GM23248 (cell line): ENCODE measurements around the gene ANKRD13D. TPM values are rescaled to one million over a fixed set of nuclear protein-coding genes. Genes with fewer than 3 reads are reported as not detected.

Experiments used
- DNase-seq: peaks from one replicate; pipeline ENCODE4 v3.0.0-alpha.2; 2015
- H2AFZ ChIP-seq: fragments of 200-600 bp; sonication (generic); 2 replicates; pipeline ENCODE4 v1.6.1; 2016; ENCODE audit warnings: antibody characterized with exemption
- H3F3A ChIP-seq: fragments of 200-600 bp; sonication (generic); 2 replicates; pipeline ENCODE4 v1.6.1; 2016; ENCODE audit warnings: mild to moderate bottlenecking, antibody characterized with exemption, mixed run types; ENCODE audit not compliant: insufficient read depth
- H3K27ac ChIP-seq: fragments of 200-600 bp; sonication (generic); 2 replicates; pipeline ENCODE4 v1.5.1; 2016; ENCODE audit warnings: mild to moderate bottlenecking
- H3K27me3 ChIP-seq: fragments of 200-600 bp; sonication (generic); replicated peaks from 2 replicates; pipeline ENCODE4 v1.6.1; 2016; ENCODE audit warnings: mild to moderate bottlenecking; ENCODE audit not compliant: insufficient read depth
- H3K36me3 ChIP-seq: fragments of 200-600 bp; sonication (generic); 2 replicates; pipeline ENCODE4 v1.6.1; 2016; ENCODE audit warnings: low read depth, mild to moderate bottlenecking
- H3K4me1 ChIP-seq: fragments of 200-600 bp; sonication (generic); 2 replicates; pipeline ENCODE4 v1.6.1; 2016; ENCODE audit warnings: mild to moderate bottlenecking; ENCODE audit not compliant: insufficient read depth
- H3K4me2 ChIP-seq: fragments of 200-600 bp; sonication (generic); one replicate; pipeline ENCODE4 v1.6.1; 2016; ENCODE audit warnings: mild to moderate bottlenecking; ENCODE audit not compliant: unreplicated experiment
- H3K4me3 ChIP-seq: fragments of 200-600 bp; sonication (generic); 2 replicates; pipeline ENCODE4 v1.5.1; 2016; ENCODE audit warnings: mild to moderate bottlenecking
- H3K79me2 ChIP-seq: fragments of 200-600 bp; sonication (generic); 2 replicates; pipeline ENCODE4 v1.6.1; 2016; ENCODE audit warnings: mild to moderate bottlenecking; ENCODE audit not compliant: insufficient read depth
- H3K9ac ChIP-seq: fragments of 200-600 bp; sonication (generic); 2 replicates; pipeline ENCODE4 v1.6.1; 2016; ENCODE audit warnings: mild to moderate bottlenecking
- H3K9me2 ChIP-seq: fragments of 200-600 bp; sonication (generic); 2 replicates; pipeline ENCODE4 v1.6.1; 2016; ENCODE audit warnings: mixed run types, mild to moderate bottlenecking, moderate library complexity; ENCODE audit not compliant: insufficient read depth
- H3K9me3 ChIP-seq: fragments of 200-600 bp; sonication (generic); one replicate; pipeline ENCODE4 v1.6.1; 2017; ENCODE audit warnings: low read depth
- H4K20me1 ChIP-seq: fragments of 200-600 bp; sonication (generic); 2 replicates; pipeline ENCODE4 v1.6.0; 2016; ENCODE audit not compliant: insufficient read depth
- EZH2 ChIP-seq: fragments of 200-600 bp; sonication (generic); IDR thresholded peaks from 2 replicates; pipeline ENCODE4 v1.6.1; 2018; ENCODE audit warnings: antibody characterized with exemption, mild to moderate bottlenecking; ENCODE audit not compliant: insufficient read depth, poor library complexity, severe bottlenecking
- EZH2phosphoT487 ChIP-seq: fragments of 200-600 bp; sonication (generic); IDR thresholded peaks from 2 replicates; pipeline ENCODE4 v1.6.1; 2018; ENCODE audit warnings: antibody characterized with exemption, moderate library complexity, mild to moderate bottlenecking, low read depth; ENCODE audit not compliant: insufficient read depth
- WGBS, 2 experiments: methylation state at CpG; one replicate each; pipeline ENCODE4 v1.1.6; 2015 to 2017; ENCODE audit warnings: low lambda C conversion rate in 2 of 2, low coverage in 1 of 2; ENCODE audit errors: missing lambda C conversion rate in 2 of 2; 5-methylcytosine and 5-hydroxymethylcytosine counted together
- in situ Hi-C: fragments of 300-500 bp; cut with MboI; formaldehyde crosslinking; loops from 2 replicates; pipeline ENCODE4 v1.15.0; 2020
- polyA plus RNA-seq: library from polyadenylated mRNA; unstranded; fragments of >200 nt; fragmentation: Nextera tagmentation; extraction: Ambion mirVana; gene quantifications from 2 replicates; pipeline ENCODE4 v1.2.1, GENCODE V29; 2016
- total RNA-seq: library from RNA; depleted of rRNA; stranded (reverse); fragments of >200 nt; shearing (Covaris generic); gene quantifications from 2 replicates; pipeline ENCODE4 v1.2.3, GENCODE V29; 2014

The ANKRD13D gene
- total and polyA plus RNA-seq, 2 experiments from 2014 or later = 16.4 to 42.9 TPM

- Histone ChIP-seq H3K9me3 (no peaks in the 10 kb centered on the region), H3K4me1 (peaks cover 5% of the 10 kb centered on the region), H3K79me2 (peaks cover 15% of the 10 kb centered on the region; the same call in 1 of the 2 replicates), H2AFZ (no peak overlapping the region), H3K9ac (no peak overlapping the region), H3K4me3 (no peak overlapping the region), H3K9me2 (no peaks in the 10 kb centered on the region), H3F3A (peaks cover 9% of the 10 kb centered on the region), H3K4me2 (no peak overlapping the region), H3K27ac (no peak overlapping the region), H3K36me3 (no peaks in the 10 kb centered on the region; the same call in 1 of the 2 replicates), H4K20me1 (no peaks in the 10 kb centered on the region), H3K27me3 (no peaks in the 10 kb centered on the region)
- in situ Hi-C loops = no loop called here
- WGBS, 2 experiments = 93 to 95% methylated on average over 11 of the region's 11 CpGs
- TF ChIP-seq EZH2 (no peak), EZH2phosphoT487 (no peak)
- DNase-seq = no peak
Observed at GRCh38 chr11:67282876-67283371, 6.2 kb upstream of the ANKRD13D start.

DNA sequence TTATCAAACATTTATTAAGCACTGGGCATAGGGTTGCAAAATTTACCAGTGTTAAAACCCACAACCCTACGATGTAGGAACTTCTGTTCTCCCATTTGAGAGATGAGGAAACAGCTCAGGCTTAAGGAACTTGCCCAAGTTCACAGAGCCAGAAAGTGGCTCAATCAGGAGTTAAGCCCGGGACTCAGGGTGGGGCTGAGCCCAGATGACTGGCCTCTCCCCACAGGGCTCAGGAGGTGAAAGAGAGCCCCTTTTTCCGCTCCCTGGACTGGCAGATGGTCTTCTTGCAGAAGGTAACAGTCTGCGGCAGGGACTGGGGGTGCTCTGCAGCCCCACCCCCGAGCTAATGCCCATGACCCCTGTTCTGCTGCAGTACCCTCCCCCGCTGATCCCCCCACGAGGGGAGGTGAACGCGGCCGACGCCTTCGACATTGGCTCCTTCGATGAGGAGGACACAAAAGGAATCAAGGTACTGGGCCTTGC lies 5.6 kb upstream of the ANKRD13D start:
- Histone ChIP-seq H3K9me2 (no peaks in the 10 kb centered on the region), H4K20me1 (no peaks in the 10 kb centered on the region), H2AFZ (no peak overlapping the region), H3K4me2 (no peak overlapping the region), H3K27ac (no peak overlapping the region), H3K79me2 (peaks cover 9% of the 10 kb centered on the region; the same call in 1 of the 2 replicates), H3K9ac (no peak overlapping the region), H3F3A (peaks cover 12% of the 10 kb centered on the region), H3K4me3 (no peak overlapping the region), H3K9me3 (no peaks in the 10 kb centered on the region), H3K4me1 (peaks cover 7% of the 10 kb centered on the region), H3K27me3 (no peaks in the 10 kb centered on the region), H3K36me3 (no peaks in the 10 kb centered on the region; the same call in 1 of the 2 replicates)
- DNase-seq = no peak
- in situ Hi-C loops = no loop called here
- no peak for TF ChIP-seq EZH2phosphoT487
- no peak for TF ChIP-seq EZH2
- WGBS, 2 experiments = 85 to 88% methylated on average over 13 of the region's 13 CpGs

DNA sequence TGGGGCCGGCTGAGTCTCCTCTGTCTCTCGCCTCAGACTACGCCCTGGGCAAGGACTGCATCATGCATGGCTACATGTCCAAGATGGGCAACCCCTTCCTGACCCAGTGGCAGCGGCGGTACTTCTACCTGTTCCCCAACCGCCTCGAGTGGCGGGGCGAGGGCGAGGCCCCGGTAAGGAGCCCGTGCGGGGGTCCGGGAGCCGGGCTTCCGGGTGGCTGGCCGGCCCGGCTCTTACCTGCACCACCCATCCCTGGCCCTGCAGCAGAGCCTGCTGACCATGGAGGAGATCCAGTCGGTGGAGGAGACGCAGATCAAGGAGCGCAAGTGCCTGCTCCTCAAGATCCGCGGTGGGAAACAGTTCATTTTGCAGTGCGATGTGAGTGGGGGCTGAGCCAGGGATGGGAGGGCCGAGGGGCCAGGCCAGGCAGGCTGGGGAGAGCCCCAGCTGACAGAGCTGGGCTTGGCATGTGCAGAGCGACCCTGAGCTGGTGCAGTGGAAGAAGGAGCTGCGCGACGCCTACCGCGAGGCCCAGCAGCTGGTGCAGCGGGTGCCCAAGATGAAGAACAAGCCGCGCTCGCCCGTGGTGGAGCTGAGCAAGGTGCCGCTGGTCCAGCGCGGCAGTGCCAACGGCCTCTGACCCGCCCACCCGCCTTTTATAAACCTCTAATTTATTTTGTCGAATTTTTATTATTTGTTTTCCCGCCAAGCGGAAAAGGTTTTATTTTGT lies 4.1 kb upstream of the ANKRD13D start:
- no peaks in the 10 kb centered on the region for H3K27me3 ChIP-seq
- H3K4me1 ChIP-seq = peaks cover 9% of the 10 kb centered on the region
- no peak overlapping the region for H3K27ac ChIP-seq
- H3K4me2 ChIP-seq = no peak overlapping the region
- no peak overlapping the region for H3K4me3 ChIP-seq
- no peaks in the 10 kb centered on the region for H3K9me3 ChIP-seq
- no peak for DNase-seq
- H3K36me3 ChIP-seq = no peaks in the 10 kb centered on the region; the same call in 1 of the 2 replicates
- peaks cover 5% of the 10 kb centered on the region for H3K79me2 ChIP-seq
- TF ChIP-seq EZH2phosphoT487 = no peak
- no peak for TF ChIP-seq EZH2
- WGBS, 2 experiments = 91 to 92% methylated on average over 42 to 45 of the region's 45 CpGs
- no peaks in the 10 kb centered on the region for H4K20me1 ChIP-seq
- in situ Hi-C loops = no loop called here
- no peak overlapping the region for H3K9ac ChIP-seq
- no peaks in the 10 kb centered on the region for H3K9me2 ChIP-seq
- H2AFZ ChIP-seq = no peak overlapping the region
- H3F3A ChIP-seq = peaks cover 12% of the 10 kb centered on the region

DNA sequence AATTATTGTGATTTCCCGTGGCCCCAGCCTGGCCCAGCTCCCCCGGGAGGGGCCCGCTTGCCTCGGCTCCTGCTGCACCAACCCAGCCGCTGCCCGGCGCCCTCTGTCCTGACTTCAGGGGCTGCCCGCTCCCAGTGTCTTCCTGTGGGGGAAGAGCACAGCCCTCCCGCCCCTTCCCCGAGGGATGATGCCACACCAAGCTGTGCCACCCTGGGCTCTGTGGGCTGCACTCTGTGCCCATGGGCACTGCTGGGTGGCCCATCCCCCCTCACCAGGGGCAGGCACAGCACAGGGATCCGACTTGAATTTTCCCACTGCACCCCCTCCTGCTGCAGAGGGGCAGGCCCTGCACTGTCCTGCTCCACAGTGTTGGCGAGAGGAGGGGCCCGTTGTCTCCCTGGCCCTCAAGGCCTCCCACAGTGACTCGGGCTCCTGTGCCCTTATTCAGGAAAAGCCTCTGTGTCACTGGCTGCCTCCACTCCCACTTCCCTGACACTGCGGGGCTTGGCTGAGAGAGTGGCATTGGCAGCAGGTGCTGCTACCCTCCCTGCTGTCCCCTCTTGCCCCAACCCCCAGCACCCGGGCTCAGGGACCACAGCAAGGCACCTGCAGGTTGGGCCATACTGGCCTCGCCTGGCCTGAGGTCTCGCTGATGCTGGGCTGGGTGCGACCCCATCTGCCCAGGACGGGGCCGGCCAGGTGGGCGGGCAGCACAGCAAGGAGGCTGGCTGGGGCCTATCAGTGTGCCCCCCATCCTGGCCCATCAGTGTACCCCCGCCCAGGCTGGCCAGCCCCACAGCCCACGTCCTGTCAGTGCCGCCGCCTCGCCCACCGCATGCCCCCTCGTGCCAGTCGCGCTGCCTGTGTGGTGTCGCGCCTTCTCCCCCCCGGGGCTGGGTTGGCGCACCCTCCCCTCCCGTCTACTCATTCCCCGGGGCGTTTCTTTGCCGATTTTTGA lies 3.3 kb upstream of the ANKRD13D start:
- H3K36me3 ChIP-seq = no peaks in the 10 kb centered on the region; the same call in 1 of the 2 replicates

More for the DNA sequence above, 3.3 kb upstream of the ANKRD13D start:
- no peak overlapping the region for H2AFZ ChIP-seq
- peaks cover 14% of the 10 kb centered on the region for H3K4me1 ChIP-seq
- WGBS, 2 experiments = 90 to 92% methylated on average over 21 to 39 of the region's 39 CpGs
- H3K27ac ChIP-seq = no peak overlapping the region
- no peak for DNase-seq
- no peaks in the 10 kb centered on the region for H4K20me1 ChIP-seq
- peaks cover 14% of the 10 kb centered on the region for H3K79me2 ChIP-seq
- H3K9ac ChIP-seq = no peak overlapping the region
- H3K9me2 ChIP-seq = no peaks in the 10 kb centered on the region
- no peak overlapping the region for H3K4me2 ChIP-seq
- H3K4me3 ChIP-seq = no peak overlapping the region
- TF ChIP-seq EZH2 (no peak), EZH2phosphoT487 (no peak)
- peaks cover 12% of the 10 kb centered on the region for H3F3A ChIP-seq
- no peaks in the 10 kb centered on the region for H3K27me3 ChIP-seq
- no peaks in the 10 kb centered on the region for H3K9me3 ChIP-seq
- in situ Hi-C loops = no loop called here
